HG03095 (cell line): Measurements from ENCODE around the gene PIKFYVE.
A peak's percentile ranks its signal among the peaks of the same experiment; 100 is the strongest.
"Not testable (repeated sequence)": the region's sequence is repeated elsewhere in the genome, so short reads cannot be mapped to it uniquely, and the experiment has no call there.

ENCODE experiments used
- ATAC-seq: cut with Tn5 transposase; IDR thresholded peaks from one replicate; pipeline ENCODE4 v1.9.1; 2021; ENCODE audit warnings: moderate library complexity; ENCODE audit not compliant: unreplicated experiment

Gene PIKFYVE, protein sequence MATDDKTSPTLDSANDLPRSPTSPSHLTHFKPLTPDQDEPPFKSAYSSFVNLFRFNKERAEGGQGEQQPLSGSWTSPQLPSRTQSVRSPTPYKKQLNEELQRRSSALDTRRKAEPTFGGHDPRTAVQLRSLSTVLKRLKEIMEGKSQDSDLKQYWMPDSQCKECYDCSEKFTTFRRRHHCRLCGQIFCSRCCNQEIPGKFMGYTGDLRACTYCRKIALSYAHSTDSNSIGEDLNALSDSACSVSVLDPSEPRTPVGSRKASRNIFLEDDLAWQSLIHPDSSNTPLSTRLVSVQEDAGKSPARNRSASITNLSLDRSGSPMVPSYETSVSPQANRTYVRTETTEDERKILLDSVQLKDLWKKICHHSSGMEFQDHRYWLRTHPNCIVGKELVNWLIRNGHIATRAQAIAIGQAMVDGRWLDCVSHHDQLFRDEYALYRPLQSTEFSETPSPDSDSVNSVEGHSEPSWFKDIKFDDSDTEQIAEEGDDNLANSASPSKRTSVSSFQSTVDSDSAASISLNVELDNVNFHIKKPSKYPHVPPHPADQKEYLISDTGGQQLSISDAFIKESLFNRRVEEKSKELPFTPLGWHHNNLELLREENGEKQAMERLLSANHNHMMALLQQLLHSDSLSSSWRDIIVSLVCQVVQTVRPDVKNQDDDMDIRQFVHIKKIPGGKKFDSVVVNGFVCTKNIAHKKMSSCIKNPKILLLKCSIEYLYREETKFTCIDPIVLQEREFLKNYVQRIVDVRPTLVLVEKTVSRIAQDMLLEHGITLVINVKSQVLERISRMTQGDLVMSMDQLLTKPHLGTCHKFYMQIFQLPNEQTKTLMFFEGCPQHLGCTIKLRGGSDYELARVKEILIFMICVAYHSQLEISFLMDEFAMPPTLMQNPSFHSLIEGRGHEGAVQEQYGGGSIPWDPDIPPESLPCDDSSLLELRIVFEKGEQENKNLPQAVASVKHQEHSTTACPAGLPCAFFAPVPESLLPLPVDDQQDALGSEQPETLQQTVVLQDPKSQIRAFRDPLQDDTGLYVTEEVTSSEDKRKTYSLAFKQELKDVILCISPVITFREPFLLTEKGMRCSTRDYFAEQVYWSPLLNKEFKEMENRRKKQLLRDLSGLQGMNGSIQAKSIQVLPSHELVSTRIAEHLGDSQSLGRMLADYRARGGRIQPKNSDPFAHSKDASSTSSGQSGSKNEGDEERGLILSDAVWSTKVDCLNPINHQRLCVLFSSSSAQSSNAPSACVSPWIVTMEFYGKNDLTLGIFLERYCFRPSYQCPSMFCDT (N-terminal part only)

DNA sequence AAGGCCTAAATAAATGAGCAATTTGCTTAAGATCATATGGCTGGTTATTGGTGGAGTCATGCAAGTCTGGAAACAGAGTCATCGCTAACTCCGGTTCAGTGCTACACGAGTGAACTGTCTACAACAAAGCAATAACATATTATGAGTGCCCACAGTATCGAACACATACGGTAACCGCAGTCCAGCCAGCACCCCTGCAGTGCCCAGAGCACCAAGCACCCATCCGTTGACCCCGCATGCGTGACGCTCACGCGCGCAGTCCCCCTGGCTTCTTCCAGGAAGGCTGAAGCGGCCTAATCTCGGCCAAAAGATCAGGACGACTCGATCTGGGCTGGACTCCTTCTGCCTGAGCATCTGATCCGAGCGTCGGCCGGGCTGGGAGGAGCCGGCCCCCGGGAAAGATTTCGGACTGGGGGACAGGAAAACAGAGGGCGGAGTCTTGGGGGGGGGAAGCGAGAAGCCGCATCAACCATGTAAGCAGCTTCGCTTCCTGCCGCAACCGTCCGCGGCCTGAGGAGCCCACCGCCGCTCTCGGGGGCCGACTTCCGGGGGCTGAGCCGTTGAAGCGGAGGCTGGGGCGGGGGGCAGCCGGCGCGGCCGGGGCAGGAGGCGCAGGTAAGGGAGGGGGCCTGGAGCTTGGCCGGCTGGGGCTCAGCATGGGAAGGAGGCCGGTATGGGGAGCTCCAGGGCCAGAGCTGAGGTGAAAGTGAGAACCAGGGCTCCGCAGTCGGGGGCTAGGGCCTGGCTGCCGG lies at the start of gene PIKFYVE:
TSS of gene PIKFYVE (plus strand) at position 455 of the 752 bp plus-strand sequence. CDS start 5,265 bp downstream, outside the sequence.
- ATAC-seq = peak; percentile 82

DNA sequence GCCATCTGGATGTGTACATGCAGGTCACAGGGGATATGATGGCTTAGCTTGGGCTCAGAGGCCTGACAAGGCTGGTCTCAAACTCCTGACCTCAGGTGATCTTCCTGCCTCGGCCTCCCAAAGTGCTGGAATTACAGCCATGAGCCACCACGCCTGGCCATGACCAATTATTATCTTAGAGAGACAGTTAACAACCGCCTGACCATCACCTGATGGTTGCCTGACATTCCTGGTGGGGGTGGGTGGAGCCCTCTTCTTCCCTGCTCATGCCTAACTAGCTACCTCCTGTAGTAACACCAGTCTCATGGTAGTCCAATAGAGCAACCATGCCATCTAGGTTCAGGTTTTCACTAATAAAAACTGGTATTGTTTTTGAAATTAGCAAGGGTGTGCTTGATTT lies 44.2 kb upstream of the PIKFYVE start:
- ATAC-seq = not testable (repeated sequence)

DNA sequence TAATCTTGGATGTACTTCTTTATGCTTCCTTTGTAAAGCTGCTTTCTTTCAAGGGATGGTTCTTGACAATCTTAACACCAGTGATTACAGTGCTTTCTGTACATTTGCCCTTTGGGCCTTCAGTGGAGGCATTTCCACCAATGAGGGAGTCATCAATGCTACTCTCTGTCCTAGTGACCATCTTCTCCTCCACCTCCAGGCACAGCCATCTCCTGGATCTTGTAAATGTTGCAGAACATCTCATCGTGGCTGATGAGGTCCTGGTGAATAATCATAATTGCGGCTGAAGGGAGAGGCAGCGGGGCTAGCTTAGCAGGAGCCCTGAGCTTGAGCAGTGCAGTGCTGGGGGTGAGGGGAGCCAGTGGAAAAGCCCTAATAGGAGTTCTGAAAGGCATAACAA lies 43.7 kb upstream of the PIKFYVE start:
- ATAC-seq = no peak

DNA sequence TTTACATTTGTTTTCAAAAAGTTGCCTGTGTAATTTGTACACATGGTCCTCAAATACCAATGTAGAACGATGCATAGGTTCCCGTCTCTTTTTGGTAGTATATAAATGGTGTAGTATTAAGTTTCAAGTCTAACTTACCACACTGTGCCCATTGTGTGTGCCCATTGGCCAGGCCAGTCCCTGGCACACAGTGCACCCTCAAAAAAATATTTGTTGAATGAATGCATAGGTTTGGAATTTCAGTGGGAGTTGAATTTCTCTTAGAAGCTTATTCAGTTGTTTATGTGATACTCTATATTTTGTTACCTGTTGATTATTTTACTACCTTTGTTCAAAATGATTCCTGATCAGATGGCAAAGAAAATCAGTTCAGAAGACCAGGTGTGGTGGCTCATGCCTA lies 41.3 kb upstream of the PIKFYVE start:
- ATAC-seq = no peak

DNA sequence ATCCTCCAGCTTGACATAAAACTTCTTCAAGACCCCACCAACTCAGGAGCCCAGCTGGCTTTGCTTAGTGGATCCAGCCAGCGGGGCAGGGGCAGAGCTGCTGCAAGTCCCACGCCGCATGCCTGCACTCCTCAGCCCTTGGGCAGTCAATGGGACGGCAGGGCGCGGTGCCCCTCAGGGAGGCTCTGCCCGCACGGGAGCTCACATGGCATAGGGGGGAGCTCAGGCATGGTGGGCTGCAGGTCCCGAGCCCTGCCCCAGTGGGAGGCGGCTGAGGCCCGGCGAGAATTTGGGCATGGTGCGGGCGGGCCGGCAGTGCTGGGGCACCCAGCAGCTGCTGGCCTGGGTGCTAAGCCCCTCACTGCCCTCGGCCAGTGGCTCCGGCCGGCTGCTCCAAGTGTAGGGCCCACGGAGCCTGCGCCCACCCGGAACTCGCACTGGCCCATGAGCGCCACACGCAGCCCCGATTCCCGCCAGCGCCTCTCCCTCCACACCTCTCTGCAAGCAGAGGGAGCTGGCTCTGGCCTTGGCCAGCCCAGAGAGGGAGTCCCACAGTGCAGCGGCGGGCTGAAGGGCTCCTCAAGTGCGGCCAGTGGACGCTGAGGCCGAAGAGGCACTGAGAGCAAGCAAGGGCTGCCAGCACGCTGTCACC lies 38.3 kb upstream of the PIKFYVE start:
- ATAC-seq = no peak

DNA sequence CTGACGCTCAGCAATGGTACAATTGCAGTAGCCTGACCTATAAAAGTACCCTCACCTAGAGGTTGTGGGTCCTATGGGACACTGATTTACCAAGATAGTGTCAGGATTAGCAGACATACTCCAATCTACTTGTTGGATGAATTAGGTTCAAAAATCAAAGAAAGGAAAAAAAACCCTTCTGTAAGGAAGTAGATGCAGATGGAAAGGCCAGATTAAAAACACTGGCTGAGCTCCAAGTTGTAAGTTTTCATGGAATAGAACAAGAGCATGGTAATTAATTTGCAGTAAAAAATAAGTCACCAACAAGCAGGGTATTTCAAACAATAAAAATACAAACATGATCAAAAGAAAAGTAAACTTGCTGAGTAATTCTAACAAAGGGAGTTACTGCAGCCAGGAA lies 37.6 kb upstream of the PIKFYVE start:
- no peak for ATAC-seq

DNA sequence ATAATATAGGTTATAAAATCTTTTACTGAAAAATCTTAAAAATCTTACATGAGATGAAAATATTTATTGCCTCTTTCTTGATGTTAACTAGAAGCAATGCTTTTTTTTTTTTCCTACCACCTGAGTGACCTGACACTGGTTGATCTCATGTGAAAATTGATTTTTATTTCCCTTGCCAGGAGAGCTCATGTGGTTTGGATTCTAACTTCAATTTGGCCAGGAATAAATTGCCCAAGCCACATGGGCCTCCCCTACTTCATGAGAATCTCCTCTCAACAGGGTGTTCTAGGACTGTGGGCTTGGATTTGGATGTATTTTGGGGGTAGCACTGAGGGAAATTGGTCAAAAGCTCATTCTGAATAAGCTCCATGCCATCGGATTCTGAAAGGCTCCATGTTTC lies 31.3 kb upstream of the PIKFYVE start:
- no peak for ATAC-seq

DNA sequence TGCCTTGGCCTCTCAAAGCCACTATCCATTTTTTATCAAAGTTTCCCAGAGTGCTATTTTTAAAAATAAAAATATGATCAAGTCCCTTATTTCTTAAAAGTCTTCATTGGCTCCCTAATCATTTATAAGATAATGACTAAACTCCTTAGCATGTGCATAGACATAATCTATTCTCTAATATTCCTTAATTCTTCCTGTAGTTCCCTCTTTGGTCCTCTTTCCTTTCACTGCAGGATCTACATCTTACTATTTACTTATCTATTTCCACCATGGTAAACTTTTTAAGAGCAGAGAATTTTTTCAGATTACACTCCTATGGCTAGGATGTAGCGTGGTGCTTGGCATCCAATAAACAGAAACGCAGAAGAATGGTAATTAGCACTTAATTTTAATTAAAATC lies 30.2 kb upstream of the PIKFYVE start:
- no peak for ATAC-seq

DNA sequence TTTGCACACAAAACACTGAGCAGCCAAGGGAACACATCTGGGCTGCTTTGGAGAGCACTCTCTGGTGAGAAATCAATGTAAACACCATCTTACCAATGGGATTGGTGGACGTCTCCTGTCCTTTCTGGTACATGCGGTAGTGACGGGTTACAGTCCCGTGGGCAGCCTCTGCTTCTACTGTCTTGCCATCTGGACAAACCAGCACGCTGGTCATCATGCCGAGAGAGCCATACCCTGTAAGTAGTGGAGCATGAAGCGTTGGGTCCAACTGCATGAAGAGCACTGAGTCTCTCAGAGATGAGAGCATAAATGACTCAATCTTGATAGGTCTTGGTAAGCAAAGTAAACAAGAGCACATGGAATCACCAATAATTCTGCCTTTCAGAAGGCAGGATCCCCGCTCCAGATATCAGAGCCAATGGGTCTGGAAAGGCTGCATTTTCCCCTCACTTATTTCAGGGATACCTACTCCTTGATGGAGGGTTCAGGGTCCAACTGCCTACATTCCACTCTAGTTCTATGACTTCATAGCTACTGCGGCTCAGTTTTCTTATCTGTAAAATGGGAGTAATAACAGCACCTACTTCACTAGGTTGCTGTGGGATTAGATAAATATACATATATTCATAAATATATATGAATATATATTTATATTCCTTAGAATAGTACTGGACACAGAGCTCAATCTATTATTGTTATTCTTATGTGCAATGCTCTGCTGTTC lies 26.1 kb upstream of the PIKFYVE start:
- ATAC-seq = no peak

DNA sequence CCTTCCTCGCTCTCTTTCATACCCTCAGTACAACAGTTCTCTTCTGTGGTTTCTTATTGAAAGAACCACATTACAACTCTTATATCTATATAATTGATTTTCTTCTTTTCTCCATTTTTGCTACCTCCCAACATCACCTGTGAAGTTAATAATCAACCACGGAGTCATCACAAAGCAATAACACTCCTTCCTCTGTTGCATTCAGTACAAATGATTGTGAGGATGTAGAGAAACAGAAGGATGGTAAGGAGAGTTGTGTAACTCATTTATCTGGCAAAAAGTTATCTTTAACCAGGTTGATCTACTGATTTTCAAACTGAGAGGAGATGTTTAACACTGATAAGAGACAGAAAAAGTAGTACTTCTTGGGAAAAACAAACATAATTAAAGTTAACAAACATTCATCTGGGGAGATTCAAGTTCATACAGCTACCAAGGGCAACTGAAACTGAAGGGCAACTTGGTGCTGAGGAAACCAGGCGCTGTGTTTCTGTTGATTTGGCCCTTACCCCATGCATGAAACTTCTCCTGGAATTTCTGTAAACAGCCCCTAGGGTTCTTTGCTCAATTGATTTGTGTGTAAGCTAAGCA lies 25.3 kb upstream of the PIKFYVE start:
- no peak for ATAC-seq

DNA sequence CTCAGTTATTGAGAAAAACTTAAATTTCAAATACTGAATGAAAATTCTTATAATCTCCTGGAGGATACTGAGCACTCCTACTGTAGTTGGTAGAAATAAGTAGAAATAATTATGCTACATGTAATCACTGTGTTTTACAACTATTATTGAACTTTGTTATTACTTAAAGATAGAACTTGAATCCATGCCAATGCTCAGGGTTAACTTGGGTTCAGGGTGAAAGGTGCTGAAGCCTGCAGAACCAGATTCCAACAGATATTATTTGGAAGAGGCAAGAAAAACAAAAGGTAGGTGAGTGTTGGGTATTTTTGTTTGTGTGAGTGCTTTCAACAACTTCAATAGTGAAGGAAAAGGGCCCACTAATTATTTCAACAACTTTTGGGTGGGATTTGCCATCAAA lies 21.6 kb upstream of the PIKFYVE start:
- no peak for ATAC-seq

DNA sequence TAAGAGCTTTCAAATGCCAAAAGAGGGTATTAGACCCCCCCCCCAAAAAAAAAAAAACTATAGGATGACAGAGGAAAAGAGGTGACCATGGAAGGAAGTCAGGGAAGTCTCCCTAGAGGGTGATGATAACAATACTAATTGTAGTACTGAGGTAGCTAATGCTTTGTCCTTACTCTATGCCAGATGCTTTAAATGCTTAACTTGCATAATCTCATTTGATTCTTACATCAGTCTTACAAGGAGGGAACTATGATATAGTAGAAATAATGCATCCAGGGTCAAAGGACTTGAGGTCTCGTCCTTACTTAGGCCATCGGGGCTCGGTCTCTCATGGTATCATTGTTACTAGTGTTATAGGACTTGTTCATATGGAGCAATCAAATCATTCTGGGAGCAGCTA lies 20.3 kb upstream of the PIKFYVE start:
- no peak for ATAC-seq

DNA sequence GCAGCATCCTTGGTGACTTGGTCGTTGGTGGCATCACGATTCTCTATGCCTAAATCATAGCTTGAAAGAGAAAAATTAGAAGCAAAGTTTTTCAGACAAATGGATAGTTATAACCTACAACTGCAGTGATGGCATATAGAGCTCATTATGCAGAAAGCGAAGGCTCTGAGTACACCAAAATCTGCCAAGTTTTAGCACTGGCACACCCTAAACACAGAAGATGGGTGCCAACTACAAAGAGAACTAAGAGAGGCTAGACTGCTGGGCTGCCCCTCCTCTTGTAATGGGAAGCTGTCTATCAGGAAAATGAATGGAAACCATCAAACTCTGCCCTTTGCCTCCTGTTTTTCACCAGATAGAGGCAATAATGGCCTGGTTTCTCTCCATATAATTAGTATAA lies 17.5 kb upstream of the PIKFYVE start:
- ATAC-seq = no peak

DNA sequence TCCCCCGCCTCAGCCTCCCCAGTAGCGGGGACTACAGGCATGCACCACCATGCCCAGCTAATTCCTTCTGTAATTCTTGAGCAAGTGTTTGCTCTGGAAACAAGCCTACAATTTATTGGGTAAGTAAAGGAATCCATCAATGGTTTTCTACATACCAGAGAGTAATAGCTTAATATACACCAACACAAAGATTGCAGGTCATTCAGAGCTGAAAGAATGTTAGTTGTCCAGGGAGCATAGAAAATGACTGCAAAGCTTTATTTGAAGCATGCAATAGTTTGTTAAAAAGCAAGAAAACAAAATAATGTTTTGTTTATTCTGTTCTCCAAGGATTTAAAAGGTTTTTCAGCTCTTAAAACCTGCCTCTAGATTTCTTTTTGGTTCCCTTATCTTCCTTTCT lies 16.8 kb upstream of the PIKFYVE start:
- ATAC-seq = no peak

DNA sequence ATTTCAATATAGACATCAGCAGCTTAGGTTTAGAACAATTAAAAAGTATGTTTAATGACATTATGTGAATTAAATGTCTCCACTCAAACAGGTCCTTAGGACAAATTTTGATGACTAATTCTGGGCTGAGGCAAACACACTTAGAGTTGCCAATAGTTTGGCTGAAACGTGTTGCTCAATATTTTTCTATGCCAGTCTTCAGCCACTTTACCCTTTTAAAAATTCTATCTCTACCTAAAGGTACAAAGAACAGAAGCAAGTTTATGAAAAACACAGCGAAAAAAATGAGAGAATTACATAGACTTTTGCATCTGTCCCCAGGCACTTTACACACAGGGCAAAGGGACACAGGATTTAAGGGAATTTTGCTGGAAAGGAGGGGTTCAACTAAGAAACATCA lies 15.7 kb upstream of the PIKFYVE start:
- ATAC-seq = no peak

DNA sequence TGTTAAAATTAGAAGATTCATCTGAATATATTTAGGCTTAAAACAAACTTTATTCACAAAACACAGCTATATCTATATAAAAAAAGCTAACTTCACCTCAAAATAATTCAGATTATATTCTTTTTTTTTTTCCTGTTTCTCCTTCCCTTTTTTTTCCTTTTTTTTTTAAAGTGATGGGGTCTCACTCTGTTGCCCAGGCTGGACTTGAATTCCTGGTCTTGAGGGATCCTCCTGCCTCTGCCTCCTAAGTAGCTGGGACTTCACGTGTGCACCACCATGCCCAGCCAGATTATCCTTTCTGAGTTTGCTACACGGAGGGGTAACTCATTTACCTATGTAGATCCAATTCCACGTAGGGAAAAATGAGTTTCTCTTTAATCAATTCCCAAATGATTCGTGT lies 15.0 kb upstream of the PIKFYVE start:
- ATAC-seq = no peak

DNA sequence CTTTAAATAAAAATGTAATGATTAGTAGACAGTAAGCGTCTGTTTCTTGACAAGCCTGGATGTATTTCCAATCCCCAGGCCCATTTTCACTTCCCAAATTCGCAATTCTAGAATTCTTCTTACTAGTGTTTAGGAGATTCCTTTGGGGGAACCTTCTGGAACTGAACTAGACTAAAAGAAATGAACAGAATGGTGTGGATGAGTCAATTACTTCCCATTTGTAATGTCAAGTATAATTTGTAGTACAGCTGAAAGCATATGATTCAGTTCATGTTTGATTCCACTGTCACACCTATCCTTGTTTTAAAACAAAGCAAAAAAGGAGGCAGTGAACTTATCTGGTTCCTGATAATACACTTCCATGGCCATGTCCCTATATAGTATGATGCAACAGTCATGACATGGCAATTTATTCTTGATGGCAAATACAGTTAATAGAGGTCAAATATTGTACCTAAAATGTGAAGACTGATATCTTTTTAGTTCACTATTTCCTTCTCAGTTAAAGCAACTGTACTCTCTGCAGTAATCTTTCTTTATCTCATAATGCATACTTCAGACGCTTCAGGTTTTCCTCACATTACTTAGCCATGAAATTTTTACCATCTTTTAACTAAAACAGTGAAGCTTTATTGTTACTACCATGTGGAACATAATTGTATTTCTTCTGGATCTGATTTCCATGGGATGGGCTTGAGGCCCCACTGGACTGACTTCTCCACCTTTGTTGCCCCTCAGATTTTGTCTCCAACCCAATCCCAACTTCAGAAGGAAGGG lies 13.2 kb upstream of the PIKFYVE start:
- ATAC-seq = no peak

DNA sequence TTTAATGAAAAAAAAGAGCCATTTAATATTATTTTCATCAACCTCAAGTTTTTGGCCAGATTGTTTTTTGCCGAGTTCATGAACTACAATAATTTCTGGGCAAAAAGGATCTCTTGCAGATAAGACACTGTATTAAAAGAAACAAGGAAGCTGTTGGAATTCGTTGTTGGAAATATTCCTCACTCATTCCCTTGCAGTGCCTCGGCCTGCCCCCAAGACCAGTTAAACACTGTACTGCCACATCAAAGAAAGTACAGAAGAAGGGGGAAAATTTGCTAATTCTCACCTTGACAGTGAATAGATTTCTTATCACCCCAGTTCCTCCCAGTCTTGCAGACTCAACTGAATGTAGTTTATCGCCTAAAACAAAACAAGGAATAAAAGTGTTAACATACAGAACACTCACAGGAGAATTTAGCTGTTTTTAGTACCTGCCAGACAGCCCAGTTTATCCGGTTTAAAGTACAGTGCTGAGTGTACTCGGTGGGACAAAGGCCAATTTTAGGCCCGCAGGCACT lies 12.4 kb upstream of the PIKFYVE start:
- no peak for ATAC-seq
